GM10248 (cell line): Measurements from ENCODE around the gene SLC35B2.

Experiments used
- CTCF ChIA-PET: fragments of 300-600 bp; sonication (Branson Sonifier 250); formaldehyde crosslinking; extraction: SDS; loops from one replicate; lab custom pipeline; 2021; ENCODE audit warnings: antibody characterized with exemption; lab: Yijun Ruan, JAX
- POLR2A ChIA-PET: fragments of 350-650 bp; sonication (Branson Sonifier 250); formaldehyde crosslinking; extraction: SDS; loops from one replicate; lab custom pipeline; 2020; ENCODE audit warnings: antibody characterized with exemption; lab: Yijun Ruan, JAX
- DNase-seq: peaks from one replicate; pipeline ENCODE4 v3.0.0; 2012; ENCODE audit errors: extremely low spot score
- CTCF ChIP-seq: IDR thresholded peaks from 2 replicates; pipeline ENCODE4 v1.5.1; 2012; ENCODE audit warnings: mild to moderate bottlenecking, low read depth; ENCODE audit errors: extremely low read depth, missing control alignments, control extremely low read depth

Gene SLC35B2

GRCh38 chr6:44247338-44248302, 9.7 kb downstream of the SLC35B2 start:
- DNase-seq = no peak
- CTCF ChIA-PET = interaction anchor here (0.9 to 6.9 kb wide), 9 partner anchors 9 to 150 kb away, joined by 3 to 56 read pairs (median 9); partner anchors contain the start of genes SLC29A1 and SLC35B2
- POLR2A ChIA-PET = interaction anchor here (0.8 to 3.8 kb wide), 18 partner anchors 8 to 564 kb away, joined by 3 to 56 read pairs (median 5); partner anchors contain the start of genes SLC29A1 and SLC35B2
- TF ChIP-seq CTCF = no peak

- no peak for TF ChIP-seq CTCF
- ChIA-PET POLR2A (interaction anchor here (0.5 to 3.8 kb wide), 24 partner anchors 9 to 618 kb away, joined by 3 to 56 read pairs (median 4); partner anchors contain the start of genes AARS2, GTPBP2, SLC29A1 and SLC35B2), CTCF (interaction anchor here (1.5 to 6.9 kb wide), 10 partner anchors 8 to 149 kb away, joined by 5 to 56 read pairs (median 8); partner anchors contain the start of genes SLC29A1 and SLC35B2)
- peak; percentile 93 for DNase-seq
These were observed 10.5 kb downstream of the SLC35B2 start, which contains the start of gene HSP90AB1 for GRCh38 chr6:44246663-44247337. TSS of gene HSP90AB1 (plus strand) at chr6:44247101. CDS start at chr6:44248630, 1,529 bp downstream.

- peak; percentile 51 for TF ChIP-seq CTCF
- ChIA-PET CTCF (interaction anchor here (0.8 to 6.9 kb wide), 16 partner anchors 9 to 149 kb away, joined by 3 to 56 read pairs (median 7); partner anchors contain the start of genes SLC29A1 and SLC35B2), POLR2A (interaction anchor here (0.5 to 3.8 kb wide), 25 partner anchors 9 to 617 kb away, joined by 3 to 56 read pairs (median 4); partner anchors contain the start of genes AARS2, GTPBP2, SLC29A1 and SLC35B2)
- peak; percentile 89 for DNase-seq
These were observed 11.2 kb downstream of the SLC35B2 start for GRCh38 chr6:44245912-44246662.

GRCh38 chr6:44245391-44245911, 11.9 kb downstream of the SLC35B2 start:
- ChIA-PET POLR2A (interaction anchor here (1.0 to 3.8 kb wide), 6 partner anchors 8 to 22 kb away, joined by 3 to 56 read pairs (median 13); partner anchors contain the start of genes SLC29A1 and SLC35B2), CTCF (interaction anchor here (0.8 to 6.9 kb wide), 14 partner anchors 8 to 166 kb away, joined by 3 to 56 read pairs (median 6); partner anchors contain the start of genes SLC29A1 and SLC35B2)
- no peak for DNase-seq
- no peak for TF ChIP-seq CTCF

GRCh38 chr6:44243345-44243744, 14.0 kb downstream of the SLC35B2 start:
- CTCF ChIA-PET = interaction anchor here (0.8 to 6.9 kb wide), 8 partner anchors 10 to 148 kb away, joined by 3 to 56 read pairs (median 6); partner anchors contain the start of gene SLC29A1
- POLR2A ChIA-PET = no interaction called here
- no peak for TF ChIP-seq CTCF
- DNase-seq = no peak
